GM21367 (cell line): ENCODE results near the gene TAMM41.
"Not testable (repeated sequence)": the region's sequence is repeated elsewhere in the genome, so short reads cannot be mapped to it uniquely, and the experiment has no call there.

Source experiments
- ATAC-seq: cut with Tn5 transposase; IDR thresholded peaks from one replicate; pipeline ENCODE4 v1.9.1; 2021; ENCODE audit not compliant: unreplicated experiment

Gene TAMM41

DNA sequence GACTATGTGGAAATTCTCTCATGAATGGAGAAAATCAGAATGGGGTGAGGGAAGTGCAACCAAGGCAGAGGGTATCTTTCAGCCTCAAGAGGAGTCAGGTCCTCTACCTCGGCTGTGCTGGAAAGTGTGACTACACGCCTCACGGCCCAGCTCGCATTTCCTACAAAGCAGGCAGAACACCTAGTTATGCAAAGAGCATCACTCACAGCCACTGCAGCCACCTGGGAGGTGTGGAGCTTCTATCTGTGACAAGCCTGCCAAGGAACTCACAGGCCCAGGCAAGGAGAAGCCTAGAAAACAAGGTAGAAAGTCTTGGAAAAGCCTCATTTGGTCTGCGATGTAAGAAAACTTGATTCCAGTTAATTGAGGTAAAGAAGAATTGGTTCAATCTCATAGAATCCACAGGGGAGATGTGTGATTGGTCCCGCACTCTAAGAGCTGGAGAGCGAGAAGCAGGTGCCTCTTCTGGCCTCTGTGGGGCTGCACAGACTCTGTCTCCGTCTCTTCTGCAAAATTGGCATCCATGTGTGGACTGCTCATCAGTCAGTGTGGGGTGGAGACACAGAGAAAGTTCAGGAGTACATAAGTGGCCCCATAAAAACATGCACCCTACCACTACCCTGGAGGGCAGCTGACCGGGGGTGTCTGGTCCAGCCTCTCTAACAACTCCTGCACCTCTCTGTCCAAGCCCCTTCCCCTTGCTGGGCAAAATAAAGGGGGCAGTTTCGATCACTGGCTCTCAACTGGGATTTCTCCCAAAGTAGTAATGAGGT lies 76.8 kb downstream of the TAMM41 start:
- no peak for ATAC-seq

GRCh38 chr3:11768604-11769003 lies 78.1 kb downstream of the TAMM41 start:
- no peak for ATAC-seq

- ATAC-seq: no peak
These were observed 81.7 kb downstream of the TAMM41 start for GRCh38 chr3:11764931-11765363.

- ATAC-seq: no peak
These were observed 86.7 kb downstream of the TAMM41 start for GRCh38 chr3:11759996-11760395.

DNA sequence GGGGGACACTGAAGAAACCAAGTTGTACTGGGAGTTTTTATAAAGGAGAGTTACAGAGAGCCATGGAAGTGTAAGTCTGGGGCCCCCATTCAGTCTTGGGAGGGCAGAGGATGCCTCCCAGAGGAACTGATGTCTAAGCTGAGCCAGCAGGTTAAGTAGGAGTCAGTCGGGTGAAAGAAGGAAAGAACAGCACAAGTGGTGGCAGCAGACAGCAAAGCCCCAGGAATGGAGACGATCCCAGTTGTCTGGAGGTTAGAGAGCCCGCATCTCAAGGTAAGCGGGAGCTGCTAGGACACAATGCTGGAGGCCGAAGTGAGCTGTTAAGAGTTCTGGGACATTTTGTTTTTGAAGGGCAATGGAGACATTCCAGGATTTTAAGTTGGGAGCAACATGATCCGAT lies 88.8 kb downstream of the TAMM41 start:
- no peak for ATAC-seq

DNA sequence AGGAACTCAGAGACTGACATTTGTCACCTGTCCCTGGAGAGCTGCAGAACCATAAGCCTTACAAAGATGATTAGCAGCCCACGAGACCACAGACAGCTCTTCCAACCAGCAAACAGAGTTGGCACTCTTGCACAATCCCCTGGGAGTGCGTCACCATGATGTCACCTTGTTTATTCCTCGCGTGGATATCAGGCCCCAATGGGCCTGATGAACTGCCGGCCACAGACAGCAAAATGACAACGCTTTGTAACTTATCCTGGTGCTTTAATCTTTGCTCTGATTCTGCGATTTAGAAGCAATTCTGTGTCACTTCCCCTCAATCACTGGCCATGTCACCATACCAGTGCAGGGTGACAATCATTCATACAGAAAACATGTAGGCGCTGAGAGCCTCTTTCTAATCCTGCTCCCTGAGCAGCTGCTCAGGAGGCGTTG lies 89.2 kb downstream of the TAMM41 start:
- ATAC-seq: no peak

DNA sequence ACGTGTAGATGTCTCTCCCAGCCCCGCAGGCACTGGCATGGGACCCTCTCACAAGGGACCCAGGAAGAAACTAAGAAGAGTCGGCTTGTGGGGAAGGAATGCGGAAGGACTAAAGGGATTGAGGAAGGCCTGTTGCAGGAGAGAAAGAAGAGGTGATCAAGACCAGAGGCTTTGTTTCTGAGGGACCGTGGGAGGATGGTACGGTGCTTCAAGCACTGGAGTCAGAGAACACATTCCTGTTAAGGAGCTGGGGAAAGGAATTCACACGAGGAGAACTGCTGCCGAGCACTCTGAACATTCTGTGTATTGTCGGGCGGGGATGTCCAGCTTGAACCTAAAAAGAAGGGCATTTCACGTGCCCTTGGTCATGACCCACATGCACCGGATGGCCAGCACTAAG lies 91.4 kb downstream of the TAMM41 start:
- no peak for ATAC-seq

- not testable (repeated sequence) for ATAC-seq
These were observed 94.4 kb downstream of the TAMM41 start for GRCh38 chr3:11752254-11752653.

DNA sequence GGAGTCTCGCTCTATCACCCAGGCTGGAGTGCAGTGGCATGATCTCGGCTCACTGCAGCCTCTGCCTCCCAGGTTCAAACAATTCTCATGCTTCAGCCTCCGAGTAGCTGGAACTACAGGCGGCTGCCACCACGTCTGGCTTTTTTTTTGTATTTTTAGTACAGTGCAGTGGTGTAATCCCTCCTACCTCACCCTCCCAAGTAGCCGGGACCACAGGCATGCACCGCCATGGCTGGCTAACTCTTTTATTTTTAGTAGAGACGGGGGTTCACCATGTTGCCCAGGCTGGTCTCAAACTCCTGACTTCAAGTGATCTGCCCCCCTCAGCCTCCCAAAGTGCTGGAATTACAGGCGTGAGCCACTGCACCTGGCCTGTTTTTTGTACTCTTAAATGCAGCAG lies 98.4 kb downstream of the TAMM41 start:
- not testable (repeated sequence) for ATAC-seq
